ENCODE measurements around the gene DCXR. TPM values are rescaled to one million over a fixed set of nuclear protein-coding genes. Genes with fewer than 3 reads are reported as not detected.

DCXR gene
- total and polyA plus RNA-seq, 10 of the 15 experiments (the other 5 are each of a cell fraction or from before 2014, with no cell fraction given): 12.3 to 139 (median 88.9) TPM

DNA sequence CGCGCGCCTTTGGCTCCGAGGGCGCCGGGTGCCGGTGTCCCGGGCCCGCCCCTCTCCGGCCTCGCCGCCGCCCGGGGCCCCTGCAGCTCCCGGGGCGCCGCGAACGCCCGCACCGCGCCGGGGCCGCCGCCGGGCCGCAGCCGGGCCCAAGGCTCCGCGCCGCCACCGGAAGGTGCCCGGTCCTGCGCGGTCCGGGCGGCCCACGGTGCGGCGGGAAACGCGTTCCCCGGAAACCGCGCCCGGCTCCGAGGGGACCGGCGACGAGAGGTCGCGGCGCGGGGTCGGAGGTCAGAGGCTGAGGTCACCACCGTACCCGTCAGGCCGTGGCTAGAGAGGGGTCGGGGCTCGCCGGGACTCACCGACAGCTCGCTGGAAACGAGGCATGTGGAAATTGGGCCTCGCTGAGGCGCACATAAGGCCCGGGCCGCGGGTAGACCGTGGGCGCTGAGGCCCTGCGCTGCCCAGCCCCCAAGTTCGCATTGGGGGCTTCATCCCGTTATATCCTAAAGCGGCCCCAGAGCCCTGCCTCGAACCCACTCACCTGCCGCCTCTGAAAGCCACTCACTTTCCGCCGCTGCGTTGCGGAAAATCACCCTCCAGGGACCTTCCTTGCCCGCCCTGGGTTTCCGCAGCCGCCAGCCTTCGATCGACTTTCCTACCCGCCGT, 28.3 kb upstream of the DCXR start, which contains the start of gene DUS1L:
Gene DUS1L (minus strand): TSS at position 167 of the 666 bp plus-strand sequence. CDS start 745 bp downstream, outside the sequence.
- Histone ChIP-seq H4K20me1 (ENCODE audit: control insufficient read depth, insufficient read depth) (no peaks in the 10 kb centered on the region), H3K79me2 (ENCODE audit: control insufficient read depth, insufficient read depth, low read length) (peaks cover 20% of the 10 kb centered on the region), H3K4me2 (ENCODE audit: control insufficient read depth, insufficient read depth) (peak within 1 kb of the TSS; percentile 82), H3K9ac (ENCODE audit: control insufficient read depth, insufficient read depth, low read length) (peak within 1 kb of the TSS; percentile 90), H3K4me3 (peak within 1 kb of the TSS; percentile 90), H3K27ac (ENCODE audit: control insufficient read depth, insufficient read depth) (peak within 1 kb of the TSS; percentile 65), H3K27me3 (replicated peaks in 1 of 2; ENCODE audit: control insufficient read depth in 2 of 2, insufficient read depth in 2 of 2, low read length in 1 of 2) (no peaks in the 10 kb centered on the region), H3K4me1 (ENCODE audit: control insufficient read depth, insufficient read depth, low read length) (peaks cover 8% of the 10 kb centered on the region), H3K9me3 (replicated peaks; ENCODE audit: control insufficient read depth, insufficient read depth, low read length) (no peaks in the 10 kb centered on the region), H3K36me3 (ENCODE audit: control insufficient read depth in 2 of 2, insufficient read depth in 2 of 2, low read length in 1 of 2) (peaks cover 3 to 4% of the 10 kb centered on the region in 2 experiments; a peak in 3 of 4 replicates), H2AFZ (ENCODE audit: control insufficient read depth, low read depth, low read length) (peak within 1 kb of the TSS; percentile 85)
- ATAC-seq: peak; percentile 75
- intact Hi-C loops (cut with micrococcal nuclease; ENCODE audit: unreplicated experiment) (no loop called here), in situ Hi-C loops (cut with MboI) (no loop called here)
- RAD21 ChIA-PET (ENCODE audit: unreplicated experiment): no interaction called here
- POLR2A ChIA-PET: interaction anchor here (0.6 to 1.5 kb wide), 5 partner anchors 10 to 66 kb away, joined by 3 to 8 read pairs (median 4); partner anchors contain the start of genes DCXR and FASN
- CTCF ChIA-PET: interaction anchor here (1.0 kb wide), 2 partner anchors 28 to 31 kb away, joined by 3 to 5 read pairs; partner anchors contain the start of gene DCXR
- SMC1A ChIA-PET (ENCODE audit: uncharacterized antibody, unreplicated experiment): interaction anchor here (2.2 kb wide), 1 partner anchor 28 kb away, joined by 5 read pairs; the partner anchor contains the start of gene DCXR
- peak; percentile 56 for FAIRE-seq
- WGBS (ENCODE audit: insufficient coverage, insufficient replicate concordance, low lambda C conversion rate, missing lambda C conversion rate): 11% methylated on average over 69 of the region's 88 CpGs
- no peak for DNase-seq (ENCODE audit: low read depth, low spot score)
- TSS peak; percentile 93 for BruUV-seq (replicated peaks)
- TF ChIP-seq MTA2 (IDR thresholded peaks at IDR 0.05; ENCODE audit: low read depth) (peak; percentile 88), USF1 (IDR thresholded peaks at IDR 0.05; ENCODE audit: borderline replicate concordance, extremely low read length, insufficient read depth, low read depth, low read length) (peak; percentile 41), YY1 (IDR thresholded peaks at IDR 0.05; ENCODE audit: low read depth, low read length) (peak; percentile 91), SPI1 (IDR thresholded peaks at IDR 0.05; ENCODE audit: borderline replicate concordance, insufficient read depth, low read depth, low read length) (no peak), NR2C2 (IDR thresholded peaks at IDR 0.05; ENCODE audit: borderline replicate concordance, control insufficient read depth, insufficient read length, low read depth) (peak; percentile 83), POU2F2 (IDR thresholded peaks at IDR 0.05; ENCODE audit: borderline replicate concordance, low read depth, low read length) (peak; percentile 87; the same call in 2 of the 3 replicates), MAX (IDR thresholded peaks at IDR 0.05; ENCODE audit: low read depth, low read length) (peak; percentile 70; the same call in 1 of the 2 replicates), EZH2 (IDR thresholded peaks at IDR 0.05; ENCODE audit: borderline replicate concordance, control insufficient read depth, low read depth, low read length) (no peak), ZNF592 (IDR thresholded peaks at IDR 0.05) (peak; percentile 57; the same call in 1 of the 2 replicates), IKZF1 (conservative IDR thresholded peaks at IDR 0.05) (peak; percentile 94), SMAD1 (IDR thresholded peaks at IDR 0.05; ENCODE audit: low read depth, partially characterized antibody) (no peak)
- TF ChIP-seq, protein P1, sequence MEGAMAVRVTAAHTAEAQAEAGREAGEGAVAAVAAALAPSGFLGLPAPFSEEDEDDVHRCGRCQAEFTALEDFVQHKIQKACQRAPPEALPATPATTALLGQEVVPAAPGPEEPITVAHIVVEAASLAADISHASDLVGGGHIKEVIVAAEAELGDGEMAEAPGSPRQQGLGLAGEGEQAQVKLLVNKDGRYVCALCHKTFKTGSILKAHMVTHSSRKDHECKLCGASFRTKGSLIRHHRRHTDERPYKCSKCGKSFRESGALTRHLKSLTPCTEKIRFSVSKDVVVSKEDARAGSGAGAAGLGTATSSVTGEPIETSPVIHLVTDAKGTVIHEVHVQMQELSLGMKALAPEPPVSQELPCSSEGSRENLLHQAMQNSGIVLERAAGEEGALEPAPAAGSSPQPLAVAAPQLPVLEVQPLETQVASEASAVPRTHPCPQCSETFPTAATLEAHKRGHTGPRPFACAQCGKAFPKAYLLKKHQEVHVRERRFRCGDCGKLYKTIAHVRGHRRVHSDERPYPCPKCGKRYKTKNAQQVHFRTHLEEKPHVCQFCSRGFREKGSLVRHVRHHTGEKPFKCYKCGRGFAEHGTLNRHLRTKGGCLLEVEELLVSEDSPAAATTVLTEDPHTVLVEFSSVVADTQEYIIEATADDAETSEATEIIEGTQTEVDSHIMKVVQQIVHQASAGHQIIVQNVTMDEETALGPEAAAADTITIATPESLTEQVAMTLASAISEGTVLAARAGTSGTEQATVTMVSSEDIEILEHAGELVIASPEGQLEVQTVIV (IDR thresholded peaks at IDR 0.05; ENCODE audit: borderline replicate concordance, partially characterized antibody): peak; percentile 26
- TF ChIP-seq, protein P2, sequence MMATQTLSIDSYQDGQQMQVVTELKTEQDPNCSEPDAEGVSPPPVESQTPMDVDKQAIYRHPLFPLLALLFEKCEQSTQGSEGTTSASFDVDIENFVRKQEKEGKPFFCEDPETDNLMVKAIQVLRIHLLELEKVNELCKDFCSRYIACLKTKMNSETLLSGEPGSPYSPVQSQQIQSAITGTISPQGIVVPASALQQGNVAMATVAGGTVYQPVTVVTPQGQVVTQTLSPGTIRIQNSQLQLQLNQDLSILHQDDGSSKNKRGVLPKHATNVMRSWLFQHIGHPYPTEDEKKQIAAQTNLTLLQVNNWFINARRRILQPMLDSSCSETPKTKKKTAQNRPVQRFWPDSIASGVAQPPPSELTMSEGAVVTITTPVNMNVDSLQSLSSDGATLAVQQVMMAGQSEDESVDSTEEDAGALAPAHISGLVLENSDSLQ (IDR thresholded peaks at IDR 0.05): no peak
